Measurements from ENCODE around the gene NAA10.

Gene NAA10

GRCh38 chrX:153948002-153948466 is 13.2 kb upstream of the NAA10 start:
- DNase-seq: no peak

DNA sequence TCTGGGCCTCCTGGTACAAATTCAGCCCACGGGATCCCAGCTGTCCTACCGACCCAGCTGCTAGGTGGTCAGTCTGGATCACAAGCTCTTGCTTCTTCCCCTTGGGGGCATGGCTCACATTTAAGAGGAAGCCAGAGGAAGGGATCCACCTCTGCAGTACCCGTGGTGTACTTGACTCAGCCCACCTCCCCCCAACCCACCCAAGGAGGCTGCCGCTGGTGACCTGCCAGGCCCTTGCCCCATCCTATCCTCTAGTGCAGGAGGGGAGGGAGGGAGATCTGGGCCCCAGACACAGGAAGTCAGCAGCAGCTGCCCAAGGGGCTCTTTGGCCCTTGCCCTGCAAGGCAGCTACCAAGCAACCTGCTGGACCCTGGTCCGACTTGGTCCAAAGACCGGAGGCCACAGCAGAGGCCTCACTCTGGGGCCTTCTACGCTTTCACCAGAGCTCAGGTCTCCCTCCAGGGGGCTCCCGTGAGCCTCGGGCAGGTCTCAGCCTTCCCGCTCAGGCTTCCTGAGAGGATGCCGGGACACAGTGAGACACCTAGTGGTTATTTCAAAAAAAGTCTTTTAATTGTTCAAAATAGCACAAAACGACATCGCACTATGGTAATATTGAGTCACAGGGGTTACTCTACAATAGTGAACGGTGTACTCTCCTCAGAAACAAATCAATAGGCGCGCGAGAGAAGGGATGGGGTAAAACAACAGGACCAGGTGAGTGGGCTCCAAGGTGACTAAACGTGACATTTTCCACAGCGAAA is 12.4 kb upstream of the NAA10 start:
- peak; percentile 56 to 76 for DNase-seq

DNA sequence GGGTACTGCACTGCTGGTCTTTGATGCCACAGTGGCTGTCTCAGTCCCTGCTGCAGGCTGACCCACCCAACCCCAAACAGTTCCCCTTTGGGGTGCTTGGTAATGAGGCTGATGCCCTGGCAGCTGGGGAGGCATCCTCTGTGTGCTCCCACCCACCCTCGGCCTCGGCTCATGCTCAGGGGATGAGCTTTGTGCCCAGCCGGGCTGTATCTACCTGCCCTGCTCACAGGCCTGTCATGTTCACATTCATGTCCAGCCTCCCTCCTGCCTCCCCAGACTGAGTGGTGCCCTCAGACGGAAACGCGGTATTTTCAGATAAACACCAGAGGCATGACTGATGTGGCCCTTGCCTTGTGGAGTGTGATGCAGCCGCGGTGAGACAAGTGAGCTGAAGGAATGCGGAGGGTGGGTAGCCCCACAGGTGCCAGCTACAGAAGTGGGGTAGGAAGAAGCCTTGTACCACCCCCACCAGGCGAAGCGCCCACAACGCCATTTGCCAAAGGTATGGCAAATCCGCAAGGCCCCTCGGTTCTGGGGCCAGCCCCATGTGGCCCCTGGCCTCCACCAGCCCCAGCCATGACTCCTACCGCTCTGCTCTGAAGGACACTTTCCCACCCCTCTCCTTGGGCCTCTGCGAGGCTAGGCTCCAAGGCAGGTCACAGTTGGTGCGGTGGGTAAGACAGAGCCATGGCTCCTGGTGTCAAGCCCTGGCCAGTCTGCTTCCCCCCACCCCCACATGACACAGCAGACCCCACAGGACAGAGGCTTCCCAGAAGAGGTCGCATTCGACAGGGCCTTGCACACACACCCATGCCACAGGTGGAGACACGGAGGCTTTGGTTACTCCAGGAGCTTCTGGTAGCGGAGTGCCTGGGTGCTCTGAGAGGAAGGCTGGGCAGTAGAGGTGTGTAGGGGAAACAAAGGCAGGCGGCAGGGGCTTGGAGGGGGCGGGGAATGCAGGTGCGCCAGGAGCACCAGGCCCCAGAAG is 11.4 kb upstream of the NAA10 start:
- no peak for DNase-seq

- no peak for DNase-seq
These were observed 9.9 kb upstream of the NAA10 start for GRCh38 chrX:153944800-153945150.

DNA sequence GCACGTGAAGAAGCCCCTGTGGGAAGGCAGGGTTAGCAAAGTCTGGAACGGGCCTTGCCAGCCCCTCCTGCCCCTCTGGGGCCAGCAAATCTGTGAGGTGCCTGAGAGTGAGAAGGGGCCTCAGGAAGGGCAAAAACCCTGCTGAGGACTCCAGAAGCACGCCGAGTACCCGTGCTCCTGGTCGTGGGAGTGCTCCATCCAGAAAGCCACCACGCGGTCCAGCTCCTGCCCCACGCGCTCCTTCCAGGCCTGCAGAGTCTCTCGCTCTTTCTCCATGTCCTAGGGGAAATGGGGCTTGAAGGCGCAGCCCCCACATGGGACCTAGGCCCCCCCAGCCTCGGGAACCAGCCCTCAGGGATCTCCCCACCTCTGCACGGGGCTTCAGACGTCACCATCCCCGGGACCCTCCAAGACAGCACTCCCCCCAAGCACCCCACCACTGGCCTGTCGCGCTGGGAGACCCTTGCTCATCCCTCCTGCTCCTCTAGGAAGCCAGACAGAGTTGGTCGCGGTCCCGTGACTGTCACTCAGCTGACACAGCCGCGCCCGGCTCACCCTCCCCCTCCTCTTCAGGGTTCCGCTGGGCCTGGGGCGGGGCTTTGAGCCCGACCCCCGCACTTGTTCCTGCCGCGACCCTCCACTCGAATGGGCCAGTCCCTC is 9.4 kb upstream of the NAA10 start, which contains the start of gene RENBP:
Gene RENBP, minus strand, starts transcription at position 504 of the 660 bp plus-strand sequence. Its CDS starts 33 bp downstream, at position 471.
- DNase-seq: peak; percentile 44 to 47

GRCh38 chrX:153941336-153942252 is 6.8 kb upstream of the NAA10 start:
- DNase-seq: no peak

GRCh38 chrX:153939573-153939972 is 4.7 kb upstream of the NAA10 start:
- no peak for DNase-seq

GRCh38 chrX:153938226-153938786 is 3.5 kb upstream of the NAA10 start:
- no peak for DNase-seq

DNA sequence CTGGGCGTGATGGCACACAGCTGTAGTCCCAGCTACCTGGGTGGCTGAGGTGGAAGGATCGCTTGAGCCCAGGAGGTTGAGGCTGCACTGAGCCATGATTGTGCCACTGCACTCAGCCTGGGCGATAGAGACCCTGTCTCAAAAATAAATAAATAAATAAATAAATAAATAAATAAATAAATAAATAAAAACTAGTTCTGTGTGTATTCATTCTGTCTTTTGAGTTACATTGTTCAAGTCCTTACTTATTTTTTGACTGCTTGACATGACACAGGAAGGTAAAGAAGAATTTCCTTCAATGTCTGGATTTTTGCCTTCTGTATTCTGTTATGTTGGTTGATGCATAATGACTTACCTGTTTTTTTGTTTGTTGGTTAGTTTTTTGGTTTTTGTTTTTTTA is 2.2 kb upstream of the NAA10 start:
- DNase-seq: no peak

DNA sequence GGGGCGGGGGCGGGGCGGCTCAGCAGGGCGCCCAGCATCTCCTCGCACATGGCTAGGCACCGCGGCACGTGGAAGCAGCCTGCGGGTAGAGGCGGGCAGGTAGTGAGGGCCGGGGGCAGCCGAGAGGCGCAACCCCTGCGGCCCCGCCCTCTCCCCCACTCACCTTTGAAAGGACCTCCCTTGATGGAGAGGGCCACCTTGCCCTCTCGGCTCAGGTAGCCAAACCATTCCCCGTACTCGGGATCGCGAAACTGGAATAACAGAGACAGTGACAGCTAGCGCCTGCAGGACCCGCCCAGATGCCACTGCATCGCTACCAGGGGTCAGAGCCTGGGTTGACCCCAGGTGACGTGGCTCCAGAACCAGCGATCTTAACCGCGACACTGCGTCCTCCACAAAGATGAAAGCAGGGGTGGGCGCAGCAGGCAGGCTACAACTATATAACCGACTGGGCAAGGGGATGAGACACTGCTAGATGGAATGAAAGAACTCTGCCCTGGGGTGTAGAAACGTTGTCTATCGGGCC is 552 bp upstream of the NAA10 start:
- no peak for DNase-seq

DNA sequence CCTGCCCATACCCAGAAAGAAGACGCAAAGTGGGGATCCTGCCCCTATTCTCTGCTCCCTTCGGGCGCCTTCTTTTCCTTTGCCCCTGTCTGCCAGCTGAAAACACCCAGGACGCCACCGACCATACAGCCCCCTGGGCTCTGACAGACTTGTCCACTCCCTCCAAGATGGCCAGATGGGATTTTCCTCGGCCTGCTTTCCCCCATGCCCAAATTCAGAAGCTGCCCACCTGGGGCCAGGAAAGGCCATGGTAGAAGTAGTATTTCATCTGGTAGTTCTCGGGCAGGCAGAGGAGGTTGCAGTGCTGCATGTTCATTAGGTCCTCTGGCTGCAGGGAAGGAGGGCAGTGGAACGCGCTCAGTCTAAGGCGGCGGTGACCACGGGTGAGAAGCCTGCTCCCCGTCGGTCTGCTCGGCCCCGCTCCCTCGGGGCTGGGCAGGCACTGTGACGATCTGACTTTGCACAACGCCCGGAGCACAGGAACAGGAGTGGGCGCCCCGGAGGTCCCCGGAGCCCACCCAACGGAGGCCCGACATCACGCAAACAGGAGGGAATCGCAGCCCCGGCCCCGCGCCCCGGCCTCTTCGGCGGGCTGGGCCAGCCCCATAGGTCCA is 582 bp downstream of the NAA10 start:
- no peak for DNase-seq

DNA sequence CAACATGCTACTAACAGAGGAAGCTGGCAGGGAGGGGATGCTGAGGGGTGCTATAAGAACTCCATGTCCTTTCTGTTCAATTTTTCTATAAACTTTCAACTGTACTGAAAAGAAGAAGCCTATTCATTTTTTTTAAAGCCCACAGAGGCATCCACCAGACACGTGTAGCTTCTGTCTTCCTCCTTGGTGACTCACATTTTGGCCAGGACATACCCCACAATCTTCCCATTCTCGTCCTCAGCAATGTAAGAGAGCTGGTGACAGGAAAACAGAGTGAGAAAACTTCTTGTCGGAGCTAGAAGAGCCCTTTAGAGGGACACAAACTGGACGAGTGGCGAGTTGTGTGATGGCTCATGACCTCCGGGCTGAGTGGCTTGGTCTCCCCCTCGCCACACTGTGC is 1.1 kb downstream of the NAA10 start:
- DNase-seq: peak; percentile 16 to 43

DNA sequence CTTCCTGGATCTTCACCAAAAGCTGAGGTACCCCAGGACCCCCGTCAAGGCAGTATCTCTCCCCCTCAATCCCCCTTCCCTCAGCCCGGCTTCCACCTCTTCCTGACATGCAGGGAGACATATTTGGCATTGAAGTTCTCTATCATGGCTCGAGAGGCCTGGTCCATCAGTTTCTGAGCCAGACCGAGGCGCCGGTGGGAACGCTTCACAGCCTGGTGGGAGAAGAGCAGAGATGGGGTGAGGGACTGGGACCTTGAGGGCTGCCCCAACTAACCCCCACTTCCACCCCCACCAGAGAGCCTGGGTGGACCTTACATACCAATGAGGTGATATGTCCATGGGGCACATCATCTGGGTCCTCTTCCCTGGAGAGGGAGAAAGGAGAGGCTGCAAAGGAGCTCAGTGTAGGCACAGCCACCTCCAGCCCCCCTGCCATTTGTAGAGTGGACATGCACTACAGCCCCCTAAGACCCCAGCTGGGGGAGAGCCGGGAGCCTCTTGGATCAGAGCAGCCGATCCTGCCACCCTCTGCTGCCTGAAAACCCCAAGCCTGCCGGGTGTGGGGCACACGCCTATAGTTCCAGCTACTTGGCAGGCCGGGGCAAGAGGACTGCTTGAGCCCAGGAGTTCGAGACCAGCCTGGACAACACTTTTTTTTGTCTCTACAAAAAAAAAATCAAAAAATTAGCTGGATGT is 2.5 kb downstream of the NAA10 start:
- DNase-seq: no peak

- DNase-seq: no peak
These were observed 3.1 kb downstream of the NAA10 start for GRCh38 chrX:153931748-153932147.

DNA sequence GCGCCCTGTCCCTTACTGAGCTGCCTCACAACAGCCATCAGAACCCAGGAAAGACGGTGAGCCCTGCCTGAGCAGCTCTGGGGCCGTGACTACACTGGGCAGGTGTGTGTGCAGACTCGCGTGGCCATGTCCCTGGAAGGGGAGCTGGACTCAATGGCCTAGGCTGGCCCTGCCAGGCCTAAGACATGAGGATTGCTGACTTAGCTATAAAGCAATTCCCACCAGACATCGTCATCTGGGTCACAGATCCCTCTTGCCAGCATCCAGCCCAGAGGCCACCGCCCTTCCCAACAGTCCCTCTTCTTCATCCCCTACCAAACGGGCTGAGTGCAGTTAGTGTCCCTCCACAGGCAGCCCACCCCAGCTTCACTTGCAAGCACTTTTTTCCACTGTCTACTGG is 3.7 kb downstream of the NAA10 start:
- DNase-seq: no peak

GRCh38 chrX:153930011-153930910 is 4.6 kb downstream of the NAA10 start:
- DNase-seq: no peak

GRCh38 chrX:153929576-153929975 is 5.3 kb downstream of the NAA10 start:
- no peak for DNase-seq

DNA sequence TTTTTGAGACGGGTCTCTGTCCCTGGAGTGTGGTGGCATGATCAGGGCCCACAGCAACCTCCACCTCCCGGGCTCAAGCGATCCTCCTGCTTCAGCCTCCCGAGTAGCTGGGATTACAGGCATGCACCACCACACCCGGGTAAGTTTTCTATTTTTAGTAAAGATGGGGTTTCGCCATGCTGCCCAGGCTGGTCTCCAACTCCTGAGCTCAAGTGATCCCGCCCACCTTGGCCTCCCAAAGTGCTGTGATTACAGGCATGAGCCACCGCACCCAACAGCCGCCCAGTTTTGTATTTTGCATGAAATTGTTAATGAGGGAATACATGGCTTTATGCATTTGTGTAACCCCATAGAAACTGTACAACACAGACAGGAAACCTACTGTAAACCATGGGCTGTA is 6.0 kb downstream of the NAA10 start:
- DNase-seq: no peak
